OCI-LY7 (cell line): ENCODE measurements around the gene PRAME. TPM values are rescaled to one million over a fixed set of nuclear protein-coding genes. Genes with fewer than 3 reads are reported as not detected.

ENCODE experiments used
- BruUV-seq: library from RNA; stranded (reverse); fragments of 400-500 nt; replicated peaks from 2 replicates; lab custom pipeline; 2021; lab: Mats Ljungman, UMichigan
- CTCF ChIA-PET: fragments of 300-600 bp; sonication (Branson Sonifier 250); formaldehyde crosslinking; loops from one replicate; lab custom pipeline; 2022; ENCODE audit warnings: antibody characterized with exemption; ENCODE audit not compliant: unreplicated experiment; lab: Charles Lee
- POLR2A ChIA-PET: fragments of 300-600 bp; sonication (Branson Sonifier 250); formaldehyde crosslinking; loops from one replicate; lab custom pipeline; 2022; ENCODE audit warnings: antibody characterized with exemption; lab: Charles Lee
- DNase-seq: peaks from one replicate; pipeline ENCODE4 v3.0.0-alpha.2; 2015; ENCODE audit warnings: low spot score
- H2AFZ ChIP-seq: fragments of 200-600 bp; sonication (generic), shearing (Covaris generic); 2 replicates; pipeline ENCODE4 v1.6.1; 2014; ENCODE audit warnings: mild to moderate bottlenecking, antibody characterized with exemption, low read length, moderate library complexity
- H3K27ac ChIP-seq: fragments of 200-600 bp; sonication (generic); 2 replicates; pipeline ENCODE4 v1.5.1; 2014; ENCODE audit warnings: mixed run types, low read depth, mild to moderate bottlenecking, moderate library complexity, low read length, inconsistent platforms; ENCODE audit not compliant: poor library complexity, severe bottlenecking
- H3K36me3 ChIP-seq: fragments of 200-600 bp; sonication (generic); 2 replicates; pipeline ENCODE4 v1.6.1; 2014; ENCODE audit warnings: mild to moderate bottlenecking, antibody characterized with exemption, low read length, moderate library complexity, mixed read lengths; ENCODE audit not compliant: insufficient read depth
- H3K4me1 ChIP-seq: fragments of 200-600 bp; sonication (generic); 2 replicates; pipeline ENCODE4 v1.5.1; 2014; ENCODE audit warnings: mild to moderate bottlenecking, low read length; ENCODE audit not compliant: insufficient read depth, poor library complexity, severe bottlenecking
- H3K4me2 ChIP-seq: fragments of 200-600 bp; sonication (generic); 2 replicates; pipeline ENCODE4 v1.6.1; 2014; ENCODE audit warnings: mild to moderate bottlenecking, low read length
- H3K4me3 ChIP-seq: fragments of 200-600 bp; sonication (generic); 2 replicates; pipeline ENCODE4 v1.5.1; 2014; ENCODE audit warnings: mild to moderate bottlenecking, low read depth, low read length; ENCODE audit not compliant: poor library complexity, severe bottlenecking
- H3K79me2 ChIP-seq: fragments of 200-600 bp; sonication (generic); 2 replicates; pipeline ENCODE4 v1.6.1; 2016; ENCODE audit warnings: low read depth, mild to moderate bottlenecking, low read length, moderate library complexity, mixed read lengths; ENCODE audit not compliant: insufficient read depth
- H3K9me2 ChIP-seq: fragments of 200-600 bp; sonication (generic); 2 replicates; pipeline ENCODE4 v1.6.1; 2016; ENCODE audit warnings: mild to moderate bottlenecking, low read length, mixed read lengths; ENCODE audit not compliant: insufficient read depth
- H3K9me3 ChIP-seq: fragments of 200-600 bp; sonication (generic); 2 replicates; pipeline ENCODE4 v1.6.1; 2014; ENCODE audit warnings: mild to moderate bottlenecking, mixed run types, low read length, mixed read lengths
- H4K20me1 ChIP-seq: fragments of 200-600 bp; sonication (generic); 2 replicates; pipeline ENCODE4 v1.6.1; 2014; ENCODE audit warnings: mild to moderate bottlenecking, antibody characterized with exemption, low read length, moderate library complexity, mixed read lengths; ENCODE audit not compliant: insufficient read depth
- EZH2phosphoT487 ChIP-seq: fragments of 200-600 bp; sonication (generic); IDR thresholded peaks from 2 replicates; pipeline ENCODE4 v1.6.1; 2018; ENCODE audit warnings: low read depth, borderline replicate concordance, mild to moderate bottlenecking, mixed run types, antibody characterized with exemption, low read length, moderate library complexity, mixed read lengths
- intact Hi-C: fragments of 100-400 bp; cut with micrococcal nuclease; formaldehyde crosslinking; loops from one replicate; pipeline ENCODE4 v1.10.0; 2022; ENCODE audit not compliant: unreplicated experiment
- total RNA-seq, 2 experiments: library from RNA; depleted of rRNA in 1 of 2; stranded (reverse); fragments of >200 nt in 1 of 2; shearing (Covaris generic) in 1 of 2; gene quantifications; 2 replicates each; pipeline ENCODE4 v1.2.3, GENCODE V29; 2014 to 2022
- TF ChIP-seq, protein P1 (sequence below): fragments of 200-600 bp; sonication (generic); conservative IDR thresholded peaks from 2 replicates; pipeline ENCODE4 v1.5.1; 2014; ENCODE audit warnings: mild to moderate bottlenecking, antibody characterized with exemption, low read length, moderate library complexity, mixed read lengths

The PRAME gene
- total RNA-seq, 2 experiments from 2014 or later: 0.28 TPM; not detected in 1

DNA sequence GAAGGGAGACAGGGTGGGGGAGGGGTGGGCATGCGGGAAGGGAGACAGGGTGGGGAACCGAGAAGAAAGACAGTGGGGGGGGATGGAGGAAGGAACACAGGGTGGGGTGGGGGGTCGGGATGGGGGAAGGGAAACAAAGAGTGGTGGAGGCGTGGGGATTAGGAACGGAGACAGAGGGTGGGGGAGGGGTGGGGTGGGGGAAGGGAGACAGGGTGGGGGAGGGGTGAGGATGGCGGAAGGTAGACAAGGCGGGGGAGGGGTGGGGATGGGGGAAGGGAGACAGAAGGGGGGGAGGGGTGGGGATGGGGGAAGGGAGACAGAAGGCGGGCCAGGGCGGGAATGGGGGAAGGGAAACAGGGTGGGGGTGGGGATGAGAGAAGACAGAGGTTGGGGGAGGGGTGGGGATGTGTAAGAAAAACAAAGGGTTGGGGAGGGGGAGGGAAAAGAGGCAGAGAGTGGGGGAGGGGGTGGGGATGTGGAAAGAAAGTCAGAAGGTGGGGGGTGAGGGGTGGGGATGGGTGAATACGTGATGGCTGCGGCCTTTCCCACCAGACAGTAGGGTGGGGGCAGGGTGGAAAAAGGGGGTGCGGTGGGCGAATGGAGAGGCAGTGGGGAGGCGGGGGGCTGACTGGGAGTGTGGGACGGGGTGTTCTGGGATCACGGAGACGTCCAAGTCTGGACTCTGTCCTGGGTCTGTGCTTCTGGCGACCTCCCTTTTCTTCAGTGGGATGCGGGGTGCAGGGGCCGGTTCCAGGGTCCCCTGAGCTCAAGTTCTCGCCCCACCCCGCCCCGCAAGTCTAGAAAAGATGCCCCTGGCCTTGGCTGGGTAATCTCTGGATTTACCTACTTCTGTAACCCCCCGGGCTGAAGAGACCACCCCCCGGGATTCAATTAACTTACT lies 744 bp downstream of the PRAME start:
- H3K27ac ChIP-seq: no peak overlapping the region
- no peak overlapping the region for H2AFZ ChIP-seq
- no peaks in the 10 kb centered on the region for H3K9me2 ChIP-seq
- H3K9me3 ChIP-seq: no peaks in the 10 kb centered on the region
- no peaks in the 10 kb centered on the region for H3K36me3 ChIP-seq
- ChIA-PET CTCF (no interaction called here), POLR2A (no interaction called here)
- intact Hi-C loops: no loop called here
- no peaks in the 10 kb centered on the region for H3K79me2 ChIP-seq
- no peaks in the 10 kb centered on the region for H4K20me1 ChIP-seq
- no TSS peak for BruUV-seq
- DNase-seq: no peak
- TF ChIP-seq, protein P1, sequence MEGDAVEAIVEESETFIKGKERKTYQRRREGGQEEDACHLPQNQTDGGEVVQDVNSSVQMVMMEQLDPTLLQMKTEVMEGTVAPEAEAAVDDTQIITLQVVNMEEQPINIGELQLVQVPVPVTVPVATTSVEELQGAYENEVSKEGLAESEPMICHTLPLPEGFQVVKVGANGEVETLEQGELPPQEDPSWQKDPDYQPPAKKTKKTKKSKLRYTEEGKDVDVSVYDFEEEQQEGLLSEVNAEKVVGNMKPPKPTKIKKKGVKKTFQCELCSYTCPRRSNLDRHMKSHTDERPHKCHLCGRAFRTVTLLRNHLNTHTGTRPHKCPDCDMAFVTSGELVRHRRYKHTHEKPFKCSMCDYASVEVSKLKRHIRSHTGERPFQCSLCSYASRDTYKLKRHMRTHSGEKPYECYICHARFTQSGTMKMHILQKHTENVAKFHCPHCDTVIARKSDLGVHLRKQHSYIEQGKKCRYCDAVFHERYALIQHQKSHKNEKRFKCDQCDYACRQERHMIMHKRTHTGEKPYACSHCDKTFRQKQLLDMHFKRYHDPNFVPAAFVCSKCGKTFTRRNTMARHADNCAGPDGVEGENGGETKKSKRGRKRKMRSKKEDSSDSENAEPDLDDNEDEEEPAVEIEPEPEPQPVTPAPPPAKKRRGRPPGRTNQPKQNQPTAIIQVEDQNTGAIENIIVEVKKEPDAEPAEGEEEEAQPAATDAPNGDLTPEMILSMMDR: no peak
- no peak for TF ChIP-seq EZH2phosphoT487
- H3K4me3 ChIP-seq: no peak overlapping the region
- H3K4me2 ChIP-seq: peak overlapping the region; percentile 44
- peaks cover 14% of the 10 kb centered on the region for H3K4me1 ChIP-seq

DNA sequence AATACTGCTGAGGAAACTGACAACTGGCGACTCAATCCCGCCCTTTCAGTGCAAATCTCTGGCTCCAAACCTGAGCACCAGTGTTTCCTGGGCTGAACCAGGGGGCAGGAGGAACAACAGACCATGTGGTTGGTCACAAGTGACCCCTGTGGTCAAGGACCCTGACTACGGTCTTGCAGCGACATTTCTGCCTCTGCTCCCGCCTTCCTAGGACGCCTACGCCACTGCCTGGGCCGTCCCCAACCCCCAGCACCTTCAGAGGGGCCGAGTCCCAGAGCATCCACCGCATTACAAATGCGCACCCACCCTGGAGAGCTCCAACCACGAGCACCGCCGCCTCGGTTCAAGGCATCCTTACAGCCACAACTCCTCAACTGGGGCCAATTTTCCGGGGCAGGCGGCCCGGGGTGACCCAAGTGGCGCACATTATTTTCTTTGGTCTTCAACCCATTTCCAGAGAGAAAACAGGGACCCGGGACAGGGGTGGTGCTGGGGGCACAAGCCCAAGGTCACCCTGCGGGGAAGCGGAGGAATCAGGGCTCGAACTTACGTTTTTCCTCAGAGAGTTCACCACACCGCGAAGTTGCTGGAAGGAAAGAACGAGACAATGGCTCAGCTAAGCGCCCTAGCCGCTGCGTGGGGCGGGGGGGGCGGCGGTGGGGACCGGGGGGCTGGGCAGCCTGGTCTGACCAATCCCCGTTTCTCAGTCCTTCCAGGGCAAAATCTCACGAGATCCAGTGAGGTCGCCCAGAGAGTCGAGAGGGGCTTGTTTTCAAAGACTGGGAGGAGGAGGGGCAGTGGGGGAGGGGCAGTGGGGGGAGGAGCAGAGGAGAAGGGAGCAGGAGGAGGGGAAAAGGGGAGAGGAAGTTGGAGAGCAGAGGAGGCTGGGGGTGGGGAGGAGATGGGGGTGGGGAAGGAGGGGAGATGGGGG lies 1.8 kb downstream of the PRAME start:
- Histone ChIP-seq H3K79me2 (no peaks in the 10 kb centered on the region), H3K4me1 (peaks cover 14% of the 10 kb centered on the region), H3K4me3 (no peak overlapping the region), H3K9me2 (no peaks in the 10 kb centered on the region), H4K20me1 (no peaks in the 10 kb centered on the region), H3K27ac (no peak overlapping the region), H3K9me3 (no peaks in the 10 kb centered on the region), H3K36me3 (no peaks in the 10 kb centered on the region), H2AFZ (no peak overlapping the region), H3K4me2 (no peak overlapping the region)
- TF ChIP-seq, protein P1: no peak
- no peak for TF ChIP-seq EZH2phosphoT487
- ChIA-PET CTCF (no interaction called here), POLR2A (no interaction called here)
- BruUV-seq: no TSS peak
- intact Hi-C loops: no loop called here
- no peak for DNase-seq
